ENCODE data around the gene MIXL1.

MIXL1 gene
- long read RNA-seq: 0 reads

DNA sequence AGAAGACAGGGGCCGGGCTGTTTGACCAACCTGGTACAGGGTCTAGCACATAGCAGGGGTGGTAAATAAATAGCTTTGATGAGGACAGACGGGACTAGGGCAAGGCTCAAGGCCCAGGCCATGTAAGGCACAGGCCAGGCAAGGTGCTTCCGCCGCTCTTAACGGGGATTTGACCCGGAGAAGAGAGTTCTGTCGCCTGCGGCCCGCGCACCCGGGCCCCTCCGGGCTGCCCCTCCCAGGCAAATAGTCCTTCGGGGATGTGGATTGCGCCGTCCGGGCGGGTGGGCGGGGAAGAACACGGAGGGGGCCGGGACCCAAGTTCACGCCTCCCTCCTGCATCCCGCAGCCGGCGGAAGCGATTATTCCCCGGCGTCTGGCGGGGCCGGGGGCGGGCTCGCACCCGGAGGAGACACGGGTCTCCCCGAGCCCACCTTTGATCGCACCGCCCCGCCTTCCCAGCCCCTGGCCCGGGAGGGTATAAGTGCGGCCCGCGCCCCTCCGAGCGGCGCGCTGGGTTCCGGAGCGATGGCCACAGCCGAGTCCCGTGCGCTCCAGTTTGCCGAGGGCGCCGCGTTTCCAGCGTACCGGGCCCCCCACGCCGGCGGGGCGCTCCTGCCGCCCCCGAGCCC lies at the start of gene MIXL1:
Gene MIXL1 (plus strand): TSS at position 508 of the 629 bp plus-strand sequence. CDS start 18 bp downstream, at position 526.
- TF ChIP-seq, protein P1, sequence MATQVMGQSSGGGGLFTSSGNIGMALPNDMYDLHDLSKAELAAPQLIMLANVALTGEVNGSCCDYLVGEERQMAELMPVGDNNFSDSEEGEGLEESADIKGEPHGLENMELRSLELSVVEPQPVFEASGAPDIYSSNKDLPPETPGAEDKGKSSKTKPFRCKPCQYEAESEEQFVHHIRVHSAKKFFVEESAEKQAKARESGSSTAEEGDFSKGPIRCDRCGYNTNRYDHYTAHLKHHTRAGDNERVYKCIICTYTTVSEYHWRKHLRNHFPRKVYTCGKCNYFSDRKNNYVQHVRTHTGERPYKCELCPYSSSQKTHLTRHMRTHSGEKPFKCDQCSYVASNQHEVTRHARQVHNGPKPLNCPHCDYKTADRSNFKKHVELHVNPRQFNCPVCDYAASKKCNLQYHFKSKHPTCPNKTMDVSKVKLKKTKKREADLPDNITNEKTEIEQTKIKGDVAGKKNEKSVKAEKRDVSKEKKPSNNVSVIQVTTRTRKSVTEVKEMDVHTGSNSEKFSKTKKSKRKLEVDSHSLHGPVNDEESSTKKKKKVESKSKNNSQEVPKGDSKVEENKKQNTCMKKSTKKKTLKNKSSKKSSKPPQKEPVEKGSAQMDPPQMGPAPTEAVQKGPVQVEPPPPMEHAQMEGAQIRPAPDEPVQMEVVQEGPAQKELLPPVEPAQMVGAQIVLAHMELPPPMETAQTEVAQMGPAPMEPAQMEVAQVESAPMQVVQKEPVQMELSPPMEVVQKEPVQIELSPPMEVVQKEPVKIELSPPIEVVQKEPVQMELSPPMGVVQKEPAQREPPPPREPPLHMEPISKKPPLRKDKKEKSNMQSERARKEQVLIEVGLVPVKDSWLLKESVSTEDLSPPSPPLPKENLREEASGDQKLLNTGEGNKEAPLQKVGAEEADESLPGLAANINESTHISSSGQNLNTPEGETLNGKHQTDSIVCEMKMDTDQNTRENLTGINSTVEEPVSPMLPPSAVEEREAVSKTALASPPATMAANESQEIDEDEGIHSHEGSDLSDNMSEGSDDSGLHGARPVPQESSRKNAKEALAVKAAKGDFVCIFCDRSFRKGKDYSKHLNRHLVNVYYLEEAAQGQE (IDR thresholded peaks at IDR 0.05; ENCODE audit: insufficient replicate concordance, low read depth): no peak
- TF ChIP-seq, protein P2, sequence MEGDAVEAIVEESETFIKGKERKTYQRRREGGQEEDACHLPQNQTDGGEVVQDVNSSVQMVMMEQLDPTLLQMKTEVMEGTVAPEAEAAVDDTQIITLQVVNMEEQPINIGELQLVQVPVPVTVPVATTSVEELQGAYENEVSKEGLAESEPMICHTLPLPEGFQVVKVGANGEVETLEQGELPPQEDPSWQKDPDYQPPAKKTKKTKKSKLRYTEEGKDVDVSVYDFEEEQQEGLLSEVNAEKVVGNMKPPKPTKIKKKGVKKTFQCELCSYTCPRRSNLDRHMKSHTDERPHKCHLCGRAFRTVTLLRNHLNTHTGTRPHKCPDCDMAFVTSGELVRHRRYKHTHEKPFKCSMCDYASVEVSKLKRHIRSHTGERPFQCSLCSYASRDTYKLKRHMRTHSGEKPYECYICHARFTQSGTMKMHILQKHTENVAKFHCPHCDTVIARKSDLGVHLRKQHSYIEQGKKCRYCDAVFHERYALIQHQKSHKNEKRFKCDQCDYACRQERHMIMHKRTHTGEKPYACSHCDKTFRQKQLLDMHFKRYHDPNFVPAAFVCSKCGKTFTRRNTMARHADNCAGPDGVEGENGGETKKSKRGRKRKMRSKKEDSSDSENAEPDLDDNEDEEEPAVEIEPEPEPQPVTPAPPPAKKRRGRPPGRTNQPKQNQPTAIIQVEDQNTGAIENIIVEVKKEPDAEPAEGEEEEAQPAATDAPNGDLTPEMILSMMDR (IDR thresholded peaks at IDR 0.05; ENCODE audit: insufficient read depth, low read length): no peak
- no peak for TF ChIP-seq GABPA (IDR thresholded peaks at IDR 0.05; ENCODE audit: low read depth)
- TF ChIP-seq SPI1 (IDR thresholded peaks at IDR 0.05; ENCODE audit: borderline replicate concordance, low read depth): no peak
- no peak for TF ChIP-seq POLR2AphosphoS5 (IDR thresholded peaks at IDR 0.05; ENCODE audit: low read depth)
- H3K4me3 ChIP-seq (replicated peaks; ENCODE audit: insufficient read depth, low read length): peak within 1 kb of the TSS; percentile 40
- H3K27ac ChIP-seq (replicated peaks): no peak within 1 kb of the TSS
- DNase-seq (ENCODE audit: low read depth in 1 of 2, low spot score in 1 of 2): no peak
- peaks cover 17% of the 10 kb centered on the region for H3K27me3 ChIP-seq (ENCODE audit: insufficient read depth, poor library complexity, severe bottlenecking)

DNA sequence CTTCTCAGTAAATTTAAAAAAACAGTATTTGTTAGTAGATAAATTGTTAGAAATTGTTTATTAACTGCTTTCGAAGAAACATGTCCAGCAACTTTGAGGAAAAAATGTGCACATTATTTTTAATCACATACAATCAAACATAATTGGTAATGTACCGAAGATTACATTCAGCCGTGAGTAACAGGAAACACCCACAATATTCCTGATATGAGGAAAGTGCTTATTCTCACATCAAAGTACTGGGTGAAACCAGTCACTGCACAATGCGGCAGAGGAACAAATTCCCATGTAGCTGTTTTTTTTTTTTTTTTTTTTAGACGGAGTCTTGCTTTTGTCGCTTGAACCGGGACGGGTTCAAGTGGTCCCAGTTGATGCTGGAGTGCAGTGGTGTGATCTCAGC lies 46.6 kb upstream of the MIXL1 start:
- no peak for DNase-seq (ENCODE audit: low read depth in 1 of 2, low spot score in 1 of 2)
- H3K27ac ChIP-seq (replicated peaks): no peak overlapping the region
- H3K4me3 ChIP-seq (replicated peaks; ENCODE audit: insufficient read depth, low read length): no peak overlapping the region
- TF ChIP-seq SPI1 (IDR thresholded peaks at IDR 0.05; ENCODE audit: borderline replicate concordance, low read depth): no peak
- TF ChIP-seq, protein P1 (IDR thresholded peaks at IDR 0.05; ENCODE audit: insufficient replicate concordance, low read depth): no peak
- H3K27me3 ChIP-seq (ENCODE audit: insufficient read depth, poor library complexity, severe bottlenecking): no peaks in the 10 kb centered on the region

DNA sequence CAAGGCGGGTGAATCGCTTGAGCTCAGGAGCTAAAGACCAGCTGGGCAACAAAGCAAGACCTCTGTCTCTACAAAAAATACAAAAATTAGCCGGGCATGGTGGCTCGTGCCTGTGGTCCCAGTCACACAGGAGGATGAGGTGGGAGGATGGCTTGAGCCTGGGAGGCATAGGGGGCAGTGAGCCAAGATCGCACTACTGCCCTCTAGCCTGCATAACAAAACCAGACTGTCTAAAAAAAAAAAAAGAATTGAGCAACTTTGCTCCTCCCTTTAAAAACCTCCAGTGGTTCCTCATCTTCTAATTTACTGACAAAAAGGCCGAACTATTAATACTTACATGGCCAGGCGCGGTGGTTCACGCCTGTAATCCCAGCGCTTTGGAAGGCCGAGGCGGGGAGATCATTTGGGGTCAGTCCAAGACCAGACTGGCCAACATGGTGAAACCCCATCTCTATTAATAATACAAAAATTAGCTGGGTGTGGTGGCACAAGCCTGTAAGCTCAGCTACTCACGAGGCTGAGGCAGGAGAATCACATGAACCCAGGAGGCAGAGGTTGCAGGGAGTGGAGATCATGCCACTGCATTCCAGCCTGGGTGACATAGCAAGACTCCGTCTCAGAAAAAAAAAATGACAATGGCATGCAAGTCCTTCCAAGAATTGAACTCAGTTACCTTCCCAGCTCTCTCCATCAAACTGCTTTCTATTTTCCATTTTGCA lies 41.3 kb upstream of the MIXL1 start:
- peak; percentile 47 to 66 for DNase-seq (ENCODE audit: low read depth in 1 of 2, low spot score in 1 of 2)
- H3K27ac ChIP-seq (replicated peaks): peak overlapping the region; percentile 12; the same call in 1 of the 2 replicates
- TF ChIP-seq POLR2AphosphoS5 (IDR thresholded peaks at IDR 0.05; ENCODE audit: low read depth): peak; percentile 50; the same call in 1 of the 2 replicates
- TF ChIP-seq, protein P1 (IDR thresholded peaks at IDR 0.05; ENCODE audit: insufficient replicate concordance, low read depth): no peak
- TF ChIP-seq, protein P2 (IDR thresholded peaks at IDR 0.05; ENCODE audit: insufficient read depth, low read length): no peak
- no peak overlapping the region for H3K4me3 ChIP-seq (replicated peaks; ENCODE audit: insufficient read depth, low read length)
- H3K27me3 ChIP-seq (ENCODE audit: insufficient read depth, poor library complexity, severe bottlenecking): no peaks in the 10 kb centered on the region

Measured in HL-60 (cell line).